HepG2 (cell line): ENCODE measurements around the gene FBXW12. TPM values are rescaled to one million over a fixed set of nuclear protein-coding genes. Genes with fewer than 3 reads are reported as not detected.

Source experiments
- ATAC-seq: fragments of 200-7000 bp; cut with Tn5 transposase; 3 replicates; pipeline ENCODE4 v1.9.1; 2020; ENCODE audit warnings: mild to moderate bottlenecking, moderate library complexity
- BruUV-seq: library from RNA; stranded (reverse); fragments of 400-500 nt; replicated peaks from 2 replicates; lab custom pipeline; 2021; lab: Mats Ljungman, UMichigan
- CTCF ChIA-PET: fragments of 300-600 bp; formaldehyde crosslinking; extraction: SDS; loops from one replicate; lab custom pipeline; 2021; ENCODE audit warnings: low total read pairs, inconsistent platforms, low intra/inter-chr PET ratio; lab: Yijun Ruan, JAX
- POLR2A ChIA-PET: fragments of 350-600 bp; sonication (Branson Sonifier 250); formaldehyde crosslinking; loops from one replicate; lab custom pipeline; 2020; ENCODE audit warnings: antibody characterized with exemption, inconsistent platforms; lab: Yijun Ruan, JAX
- DNase-seq: peaks from one replicate; pipeline ENCODE4 v3.0.0-alpha.2; 2015; ENCODE audit warnings: low spot score
- FAIRE-seq: peaks from 3 replicates; lab custom pipeline; 2011; peaks lifted over from hg19 to GRCh38; lab: Jason Lieb, UNC
- H2AFZ ChIP-seq: one replicate; pipeline ENCODE4 v1.6.1; 2011; ENCODE audit warnings: low read length, inconsistent platforms
- H3K27ac ChIP-seq: fragments of 300-600 bp; 3 replicates; pipeline ENCODE4 v1.8.0; 2011; ENCODE audit warnings: mixed run types, mild to moderate bottlenecking, mixed read lengths, low read length, inconsistent platforms; ENCODE audit not compliant: insufficient read depth; ENCODE audit errors: extremely low read length
- H3K27me3 ChIP-seq, 2 experiments: fragments of 200-600 bp in 1 of 2; 2 replicates in 1 of 2; 3 replicates in 1 of 2; pipeline versions ENCODE4 v1.6.0 to v1.8.0; 2011; ENCODE audit warnings: low read length in 2 of 2, mild to moderate bottlenecking in 2 of 2, moderate library complexity in 2 of 2, inconsistent platforms in 1 of 2; ENCODE audit not compliant: insufficient read depth in 2 of 2, control insufficient read depth in 1 of 2
- H3K36me3 ChIP-seq, 2 experiments: fragments of 200-600 bp in 1 of 2; replicated peaks in 1 of 2; 2 replicates in 1 of 2; 3 replicates in 1 of 2; pipeline versions ENCODE4 v1.5.1 to v1.8.0; 2011; ENCODE audit warnings: low read length in 2 of 2, inconsistent platforms in 1 of 2; ENCODE audit not compliant: insufficient read depth in 2 of 2, control insufficient read depth in 1 of 2
- H3K4me1 ChIP-seq: 2 replicates; pipeline ENCODE4 v1.5.1; 2012; ENCODE audit warnings: low read length, inconsistent platforms; ENCODE audit not compliant: insufficient read depth
- H3K4me2 ChIP-seq: 2 replicates; pipeline ENCODE4 v1.6.0; 2011; ENCODE audit warnings: low read depth, low read length, inconsistent platforms
- H3K4me3 ChIP-seq, 3 experiments: fragments of 200-600 bp in 1 of 3; sonication (generic), shearing (Covaris generic) in 1 of 3; replicated peaks in 1 of 3; 2 replicates each; pipeline ENCODE4 v1.5.1; 2011 to 2016; ENCODE audit warnings: low read length in 3 of 3, inconsistent platforms in 2 of 3, low read depth in 2 of 3, mild to moderate bottlenecking in 2 of 3, control low read depth in 1 of 3, mixed read lengths in 1 of 3; ENCODE audit not compliant: insufficient read depth in 1 of 3
- H3K79me2 ChIP-seq: one replicate; pipeline ENCODE4 v1.6.1; 2011; ENCODE audit warnings: low read length, inconsistent platforms; ENCODE audit not compliant: insufficient read depth
- H3K9ac ChIP-seq: 2 replicates; pipeline ENCODE4 v1.6.0; 2011; ENCODE audit warnings: mild to moderate bottlenecking, low read depth, low read length, inconsistent platforms; ENCODE audit not compliant: insufficient read depth
- H3K9me3 ChIP-seq: 2 replicates; pipeline ENCODE4 v1.5.1; 2012; ENCODE audit warnings: mild to moderate bottlenecking, low read length
- H4K20me1 ChIP-seq: 2 replicates; pipeline ENCODE4 v1.6.0; 2011; ENCODE audit warnings: inconsistent platforms, mild to moderate bottlenecking, low read length, moderate library complexity; ENCODE audit not compliant: insufficient read depth
- CHD4 ChIP-seq: fragments of 200-600 bp; sonication (generic); IDR thresholded peaks from 2 replicates; pipeline ENCODE4 v1.7.0; 2017; ENCODE audit warnings: mild to moderate bottlenecking, low read length, borderline replicate concordance
- CREB3 ChIP-seq: sonication (generic); formaldehyde crosslinking; IDR thresholded peaks from 2 replicates; pipeline ENCODE4 v1.5.0; 2020; ENCODE audit warnings: missing genetic modification reagents
- DR1 ChIP-seq: sonication (generic); formaldehyde crosslinking; IDR thresholded peaks from 2 replicates; pipeline ENCODE4 v1.8.0; 2021; ENCODE audit warnings: mild to moderate bottlenecking, missing genetic modification reagents, inconsistent platforms
- FOSL2 ChIP-seq: sonication (generic); formaldehyde crosslinking; IDR thresholded peaks from 2 replicates; pipeline ENCODE4 v1.4.0; 2020; ENCODE audit warnings: missing genetic modification reagents
- FOXO4 ChIP-seq: sonication (generic); formaldehyde crosslinking; conservative IDR thresholded peaks from 2 replicates; pipeline ENCODE4 v1.8.1; 2023; ENCODE audit warnings: missing genetic modification reagents
- FOXP1 ChIP-seq, 2 experiments: fragments of 450-650 bp in 1 of 2; IDR thresholded peaks; 2 replicates each; pipeline ENCODE4 v1.6.1; 2017 to 2018; ENCODE audit warnings: antibody characterized with exemption in 1 of 2
- JARID2 ChIP-seq: sonication (generic); formaldehyde crosslinking; IDR thresholded peaks from 2 replicates; pipeline ENCODE4 v1.8.1; 2023; ENCODE audit warnings: missing genetic modification reagents, inconsistent platforms; ENCODE audit not compliant: insufficient replicate concordance
- KDM4B ChIP-seq: sonication (generic); formaldehyde crosslinking; IDR thresholded peaks from 2 replicates; pipeline ENCODE4 v1.4.0; 2020; ENCODE audit warnings: missing genetic modification reagents
- MAFF ChIP-seq: IDR thresholded peaks from 2 replicates; pipeline ENCODE4 v1.6.1; 2011; ENCODE audit warnings: low read depth, low read length, improper control_type of control experiment
- POLR2A ChIP-seq, 2 experiments: IDR thresholded peaks; 2 replicates each; pipeline ENCODE4 v1.6.1; 2011; ENCODE audit warnings: low read depth in 2 of 2, low read length in 2 of 2, mild to moderate bottlenecking in 1 of 2, moderate library complexity in 1 of 2; ENCODE audit not compliant: insufficient read depth in 1 of 2
- SMC3 ChIP-seq: IDR thresholded peaks from 2 replicates; pipeline ENCODE4 v1.6.1; 2011; ENCODE audit warnings: low read length, improper control_type of control experiment
- TCF7L2 ChIP-seq: IDR thresholded peaks from 2 replicates; pipeline ENCODE4 v1.6.1; 2011; ENCODE audit warnings: mild to moderate bottlenecking, low read depth, low read length, moderate library complexity
- ZBTB44 ChIP-seq: sonication (generic); formaldehyde crosslinking; IDR thresholded peaks from 2 replicates; pipeline ENCODE4 v1.4.0; 2020; ENCODE audit warnings: missing genetic modification reagents
- ZBTB8A ChIP-seq: sonication (generic); formaldehyde crosslinking; IDR thresholded peaks from 2 replicates; pipeline ENCODE4 v1.4.0; 2020; ENCODE audit warnings: mild to moderate bottlenecking, low read depth, missing genetic modification reagents, borderline replicate concordance
- ZNF260 ChIP-seq: sonication (generic); formaldehyde crosslinking; IDR thresholded peaks from 2 replicates; pipeline ENCODE4 v1.4.0; 2020; ENCODE audit warnings: missing genetic modification reagents, low read depth, mild to moderate bottlenecking, borderline replicate concordance
- ZNF605 ChIP-seq: sonication (generic); formaldehyde crosslinking; IDR thresholded peaks from 2 replicates; pipeline ENCODE4 v1.8.0; 2022; ENCODE audit warnings: mild to moderate bottlenecking, missing genetic modification reagents
- WGBS: methylation state at CpG from one replicate; pipeline ENCODE4 v1.1.6; 2017; ENCODE audit warnings: low lambda C conversion rate; 5-methylcytosine and 5-hydroxymethylcytosine counted together
- in situ Hi-C: cut with HindIII; loops from 2 replicates; pipeline ENCODE4 v1.10.0; 2017; ENCODE audit warnings: low pct_unique_long_range_greater_than_20kb; ENCODE audit not compliant: extremely low pct_ligation_motif_present
- intact Hi-C: fragments of 100-400 bp; cut with micrococcal nuclease; formaldehyde crosslinking; loops from one replicate; pipeline ENCODE4 v1.10.0; 2022; ENCODE audit not compliant: unreplicated experiment
- polyA plus RNA-seq, 8 experiments: library from polyadenylated mRNA; depleted of rRNA in 3 of 8; stranded (reverse) in 7 of 8; unstranded in 1 of 8; fragments of >200 nt; fragmentation: Illumina TruSeq in 4 of 8; extraction: Trizol in 4 of 8; gene quantifications; 2 replicates each; pipeline versions ENCODE4 v1.2.1 to v1.2.3, GENCODE V29; 2011 to 2016; ENCODE audit warnings: low read depth in 4 of 8, missing spikeins in 1 of 8, mixed read lengths in 1 of 8; ENCODE audit not compliant: insufficient read depth in 1 of 8
- total RNA-seq, 5 experiments: library from RNA; depleted of rRNA; stranded (reverse); fragments of >200 nt; fragmentation: Illumina TruSeq; extraction: Trizol; gene quantifications; 2 replicates each; pipeline ENCODE4 v1.2.3, GENCODE V29; 2016; ENCODE audit warnings: low read depth in 1 of 5
- TF ChIP-seq, protein P1 (sequence below), 2 experiments: fragments of 450-650 bp in 1 of 2; sonication (generic) in 1 of 2; formaldehyde crosslinking; IDR thresholded peaks; 2 replicates each; pipeline versions ENCODE4 v1.5.0 to v1.8.0; 2020 to 2022; ENCODE audit warnings: mild to moderate bottlenecking in 1 of 2, missing genetic modification reagents in 1 of 2
- TF ChIP-seq, protein P2 (sequence below): IDR thresholded peaks from 2 replicates; pipeline ENCODE4 v1.6.1; 2016; ENCODE audit warnings: low read depth, control low read depth

The FBXW12 gene
- total and polyA plus RNA-seq, 2 of the 13 experiments (the other 11 are each of a cell fraction or from before 2014, with no cell fraction given): not detected

DNA sequence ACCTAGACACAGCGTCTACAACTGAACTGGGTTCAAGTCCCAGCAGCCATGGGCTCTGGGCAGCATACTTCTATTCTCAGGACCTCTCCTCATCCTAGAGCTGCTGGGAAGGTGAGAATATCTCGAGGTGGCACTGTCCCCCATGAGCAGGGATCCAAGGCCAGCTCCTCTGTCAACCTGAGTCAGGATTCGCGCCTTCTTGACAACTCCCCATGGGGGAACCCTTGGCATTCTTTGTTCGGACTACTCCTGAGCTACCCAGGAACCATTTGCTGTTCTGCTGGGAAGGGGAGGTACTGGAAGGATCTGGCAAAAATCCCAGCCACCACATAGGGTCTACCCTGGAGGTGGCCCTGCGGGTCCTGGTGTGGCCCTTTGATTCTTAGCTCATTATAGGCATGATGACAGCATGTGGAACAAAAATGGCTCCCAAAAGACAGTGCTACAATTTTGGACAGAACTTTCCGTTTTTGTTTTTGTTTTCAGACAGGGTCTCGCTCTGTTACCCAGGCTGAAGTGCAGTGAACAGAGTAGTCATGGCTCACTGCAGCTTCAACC, 35.6 kb downstream of the FBXW12 start:
- Histone ChIP-seq H3K27ac (no peak overlapping the region), H3K36me3 (peaks cover 76 to 94% of the 10 kb centered on the region in 2 experiments), H3K4me3 (no peak overlapping the region), H3K9ac (no peak overlapping the region), H2AFZ (no peak overlapping the region), H3K79me2 (no peaks in the 10 kb centered on the region), H3K4me2 (no peak overlapping the region), H3K9me3 (no peaks in the 10 kb centered on the region), H3K27me3 (no peaks in the 10 kb centered on the region), H4K20me1 (peaks cover 9% of the 10 kb centered on the region; the same call in 1 of the 2 replicates), H3K4me1 (no peaks in the 10 kb centered on the region)
- no TSS peak for BruUV-seq
- ATAC-seq: no peak
- in situ Hi-C loops (no loop called here), intact Hi-C loops (no loop called here)
- CTCF ChIA-PET: interaction anchor here (1.6 kb wide), 1 partner anchor 28 kb away, joined by 5 read pairs; no protein-coding TSS in a partner anchor
- no peak for DNase-seq
- FAIRE-seq: no peak
- POLR2A ChIA-PET: interaction anchor here (1.8 to 1.9 kb wide), 2 partner anchors 21 to 28 kb away, joined by 5 to 6 read pairs; no protein-coding TSS in a partner anchor
- WGBS: 93% methylated on average over 2 of the region's 8 CpGs
- TF ChIP-seq CHD4 (no peak), FOSL2 (CRISPR knock-in tag) (no peak), FOXO4 (CRISPR knock-in tag) (no peak), TCF7L2 (no peak), KDM4B (CRISPR knock-in tag) (no peak), ZNF605 (CRISPR knock-in tag) (no peak), ZBTB44 (no peak), MAFF (no peak), FOXP1 (IDR thresholded peaks at IDR 0.05) (no peak), FOXP1 (CRISPR knock-in tag; IDR thresholded peaks at IDR 0.05) (no peak), DR1 (CRISPR knock-in tag) (no peak), JARID2 (CRISPR knock-in tag) (no peak), ZBTB8A (CRISPR knock-in tag) (no peak), CREB3 (no peak), POLR2A (IDR thresholded peaks at IDR 0.05; ENCODE audit: insufficient read depth in 1 of 2, low read depth in 2 of 2, low read length in 2 of 2) (no peak), ZNF260 (CRISPR knock-in tag) (no peak), SMC3 (no peak)
- TF ChIP-seq, protein P1, sequence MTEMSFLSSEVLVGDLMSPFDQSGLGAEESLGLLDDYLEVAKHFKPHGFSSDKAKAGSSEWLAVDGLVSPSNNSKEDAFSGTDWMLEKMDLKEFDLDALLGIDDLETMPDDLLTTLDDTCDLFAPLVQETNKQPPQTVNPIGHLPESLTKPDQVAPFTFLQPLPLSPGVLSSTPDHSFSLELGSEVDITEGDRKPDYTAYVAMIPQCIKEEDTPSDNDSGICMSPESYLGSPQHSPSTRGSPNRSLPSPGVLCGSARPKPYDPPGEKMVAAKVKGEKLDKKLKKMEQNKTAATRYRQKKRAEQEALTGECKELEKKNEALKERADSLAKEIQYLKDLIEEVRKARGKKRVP (CRISPR knock-in tag; IDR thresholded peaks at IDR 0.05): no peak
- TF ChIP-seq, protein P2, sequence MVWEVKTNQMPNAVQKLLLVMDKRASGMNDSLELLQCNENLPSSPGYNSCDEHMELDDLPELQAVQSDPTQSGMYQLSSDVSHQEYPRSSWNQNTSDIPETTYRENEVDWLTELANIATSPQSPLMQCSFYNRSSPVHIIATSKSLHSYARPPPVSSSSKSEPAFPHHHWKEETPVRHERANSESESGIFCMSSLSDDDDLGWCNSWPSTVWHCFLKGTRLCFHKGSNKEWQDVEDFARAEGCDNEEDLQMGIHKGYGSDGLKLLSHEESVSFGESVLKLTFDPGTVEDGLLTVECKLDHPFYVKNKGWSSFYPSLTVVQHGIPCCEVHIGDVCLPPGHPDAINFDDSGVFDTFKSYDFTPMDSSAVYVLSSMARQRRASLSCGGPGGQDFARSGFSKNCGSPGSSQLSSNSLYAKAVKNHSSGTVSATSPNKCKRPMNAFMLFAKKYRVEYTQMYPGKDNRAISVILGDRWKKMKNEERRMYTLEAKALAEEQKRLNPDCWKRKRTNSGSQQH (CRISPR knock-in tag): no peak
